HCT116 (cell line): Measurements from ENCODE around the gene WNT9A. TPM values are rescaled to one million over a fixed set of nuclear protein-coding genes. Genes with fewer than 3 reads are reported as not detected.

Experiments
- ATAC-seq: fragments of 200-7000 bp; cut with Tn5 transposase; 2 replicates; pipeline ENCODE4 v1.9.1; 2020; ENCODE audit warnings: mild to moderate bottlenecking, moderate library complexity
- BruUV-seq: library from RNA; stranded (reverse); fragments of 400-500 nt; replicated peaks from 2 replicates; lab custom pipeline; 2021; lab: Mats Ljungman, UMichigan
- CTCF ChIA-PET: fragments of 300-600 bp; sonication (Branson Sonifier 250); formaldehyde crosslinking; loops from one replicate; lab custom pipeline; 2021; ENCODE audit warnings: antibody characterized with exemption; lab: Charles Lee
- POLR2A ChIA-PET: fragments of 300-600, 350-600 bp; sonication (Branson Sonifier 250); formaldehyde crosslinking; loops from one replicate; lab custom pipeline; 2021; ENCODE audit warnings: antibody characterized with exemption; lab: Charles Lee
- RAD21 ChIA-PET, 2 experiments: fragments of 300-600 bp; sonication (Branson Sonifier 250); formaldehyde crosslinking; loops; one replicate each; lab custom pipeline; 2023; ENCODE audit warnings: low total read pairs in 2 of 2; ENCODE audit not compliant: uncharacterized antibody in 2 of 2, unreplicated experiment in 2 of 2, low non-redundant PET in 1 of 2; lab: Charles Lee
- DNase-seq: peaks from one replicate; pipeline ENCODE4 v3.0.0-alpha.2; 2010; ENCODE audit warnings: low read depth, low spot score
- H2AFZ ChIP-seq: fragments of 200-600 bp; shearing (Covaris generic), sonication (generic); 2 replicates; pipeline ENCODE4 v1.6.1; 2017; ENCODE audit warnings: low read depth, mixed run types, mixed read lengths, antibody characterized with exemption, low read length; ENCODE audit not compliant: poor library complexity, severe bottlenecking
- H3K27ac ChIP-seq: 2 replicates; pipeline ENCODE4 v1.5.1; 2012; ENCODE audit warnings: low read depth, low read length
- H3K27me3 ChIP-seq: fragments of 200-600 bp; sonication (generic); 2 replicates; pipeline ENCODE4 v1.6.1; 2016; ENCODE audit warnings: mixed run types, low read length, mixed read lengths; ENCODE audit not compliant: insufficient read depth
- H3K36me3 ChIP-seq, 2 experiments: fragments of 200-500 bp in 1 of 2; fragments of 200-600 bp in 1 of 2; sonication (Bioruptor generic) in 1 of 2; sonication (generic) in 1 of 2; 2 replicates each; pipeline versions ENCODE4 v1.5.1 to v1.6.1; 2014 to 2016; ENCODE audit warnings: low read length in 2 of 2, inconsistent platforms in 1 of 2, mixed read lengths in 1 of 2, mixed run types in 1 of 2; ENCODE audit not compliant: insufficient read depth in 2 of 2, control insufficient read depth in 1 of 2
- H3K4me1 ChIP-seq, 2 experiments: fragments of 200-600 bp in 1 of 2; sonication (generic) in 1 of 2; 2 replicates each; pipeline versions ENCODE4 v1.5.1 to v1.6.1; 2012 to 2017; ENCODE audit warnings: low read length in 2 of 2, inconsistent platforms in 1 of 2, mild to moderate bottlenecking in 1 of 2, mixed read lengths in 1 of 2, mixed run types in 1 of 2, moderate library complexity in 1 of 2; ENCODE audit not compliant: insufficient read depth in 2 of 2, control insufficient read depth in 1 of 2
- H3K4me2 ChIP-seq: fragments of 200-600 bp; sonication (generic); 2 replicates; pipeline ENCODE4 v1.6.1; 2017; ENCODE audit warnings: mixed run types, low read length, mixed read lengths
- H3K4me3 ChIP-seq, 2 experiments: fragments of 200-600 bp in 1 of 2; sonication (generic) in 1 of 2; replicated peaks in 1 of 2; 2 replicates each; pipeline ENCODE4 v1.5.1; 2011 to 2016; ENCODE audit warnings: low read length in 2 of 2, control low read depth in 1 of 2, low read depth in 1 of 2, mild to moderate bottlenecking in 1 of 2, mixed read lengths in 1 of 2, mixed run types in 1 of 2
- H3K79me2 ChIP-seq: fragments of 200-600 bp; sonication (generic); 2 replicates; pipeline ENCODE4 v1.6.1; 2017; ENCODE audit warnings: mild to moderate bottlenecking, mixed run types, low read length, moderate library complexity, mixed read lengths; ENCODE audit not compliant: insufficient read depth
- H3K9ac ChIP-seq: fragments of 200-600 bp; sonication (generic); 2 replicates; pipeline ENCODE4 v1.6.1; 2016; ENCODE audit warnings: low read length, mixed read lengths
- H3K9me2 ChIP-seq: fragments of 200-600 bp; sonication (generic), shearing (Covaris generic); 2 replicates; pipeline ENCODE4 v1.6.1; 2017; ENCODE audit warnings: mixed run types, mild to moderate bottlenecking, moderate library complexity; ENCODE audit not compliant: insufficient read depth
- H3K9me3 ChIP-seq, 2 experiments: fragments of 200-500 bp in 1 of 2; fragments of 200-600 bp in 1 of 2; sonication (Bioruptor generic) in 1 of 2; sonication (generic) in 1 of 2; 2 replicates each; pipeline ENCODE4 v1.6.1; 2014 to 2017; ENCODE audit warnings: low read length in 2 of 2, mixed read lengths in 2 of 2, inconsistent platforms in 1 of 2, low read depth in 1 of 2, mild to moderate bottlenecking in 1 of 2, mixed run types in 1 of 2, moderate library complexity in 1 of 2; ENCODE audit not compliant: control insufficient read depth in 1 of 2, insufficient read depth in 1 of 2
- H4K20me1 ChIP-seq: fragments of 200-600 bp; sonication (generic), shearing (Covaris generic); 2 replicates; pipeline ENCODE4 v1.6.1; 2017; ENCODE audit warnings: mixed run types, mild to moderate bottlenecking, moderate library complexity; ENCODE audit not compliant: insufficient read depth
- ATF3 ChIP-seq: IDR thresholded peaks from 2 replicates; pipeline ENCODE4 v1.6.1; 2012
- CBX3 ChIP-seq: IDR thresholded peaks from 2 replicates; pipeline ENCODE4 v1.6.1; 2012; ENCODE audit warnings: low read depth
- CEBPB ChIP-seq: IDR thresholded peaks from 2 replicates; pipeline ENCODE4 v1.6.1; 2012; ENCODE audit warnings: low read depth
- ELF1 ChIP-seq: IDR thresholded peaks from 2 replicates; pipeline ENCODE4 v1.6.1; 2012; ENCODE audit warnings: low read depth, borderline replicate concordance
- EZH2 ChIP-seq: fragments of 200-600 bp; sonication (generic); IDR thresholded peaks from 2 replicates; pipeline ENCODE4 v1.6.1; 2017; ENCODE audit warnings: antibody characterized with exemption, mixed run types
- FOSL1 ChIP-seq: IDR thresholded peaks from 2 replicates; pipeline ENCODE4 v1.6.1; 2012; ENCODE audit warnings: low read depth
- JUND ChIP-seq: IDR thresholded peaks from 2 replicates; pipeline ENCODE4 v1.6.1; 2012
- POLR2A ChIP-seq: IDR thresholded peaks from 2 replicates; pipeline ENCODE4 v1.7.0; 2011; ENCODE audit warnings: borderline replicate concordance; ENCODE audit not compliant: insufficient read depth, insufficient read length; ENCODE audit errors: extremely low read depth
- POLR2AphosphoS5 ChIP-seq: IDR thresholded peaks from 2 replicates; pipeline ENCODE4 v1.6.1; 2011; ENCODE audit warnings: mild to moderate bottlenecking, low read depth, low read length, moderate library complexity
- RAD21 ChIP-seq: IDR thresholded peaks from 2 replicates; pipeline ENCODE4 v1.6.1; 2012; ENCODE audit warnings: low read depth, mild to moderate bottlenecking
- SIN3A ChIP-seq: IDR thresholded peaks from 2 replicates; pipeline ENCODE4 v1.6.1; 2012; ENCODE audit warnings: low read depth
- SP1 ChIP-seq: IDR thresholded peaks from 2 replicates; pipeline ENCODE4 v1.6.1; 2012; ENCODE audit warnings: low read depth
- SRF ChIP-seq: IDR thresholded peaks from 2 replicates; pipeline ENCODE4 v1.6.1; 2012; ENCODE audit warnings: low read depth
- TCF7L2 ChIP-seq: IDR thresholded peaks from 2 replicates; pipeline ENCODE4 v1.7.0; 2011; ENCODE audit warnings: borderline replicate concordance, inconsistent platforms; ENCODE audit not compliant: insufficient read depth, insufficient read length; ENCODE audit errors: extremely low read depth
- YY1 ChIP-seq: IDR thresholded peaks from 2 replicates; pipeline ENCODE4 v1.6.1; 2011; ENCODE audit warnings: low read length, low read depth, moderate library complexity, mild to moderate bottlenecking; ENCODE audit not compliant: insufficient replicate concordance; ENCODE audit errors: extremely low read depth
- ZNF274 ChIP-seq: fragments of 200-500 bp; sonication (Bioruptor generic); IDR thresholded peaks from 2 replicates; pipeline ENCODE4 v1.6.1; 2014; ENCODE audit warnings: mild to moderate bottlenecking, low read depth, low read length, inconsistent platforms
- intact Hi-C: fragments of 100-400 bp; cut with micrococcal nuclease; formaldehyde crosslinking; loops from 2 replicates; pipeline ENCODE4 v1.10.0; 2022
- total RNA-seq: library from RNA; stranded (reverse); gene quantifications from one replicate; pipeline ENCODE4 v1.2.1, GENCODE V29; 2021; ENCODE audit not compliant: unreplicated experiment
- TF ChIP-seq, protein P1 (sequence below): IDR thresholded peaks from 2 replicates; pipeline ENCODE4 v1.6.1; 2011; ENCODE audit warnings: mild to moderate bottlenecking, low read length, moderate library complexity; ENCODE audit not compliant: insufficient replicate concordance; ENCODE audit errors: extremely low read depth
- TF ChIP-seq, protein P2 (sequence below): IDR thresholded peaks from 2 replicates; pipeline ENCODE4 v1.6.1; 2012; ENCODE audit warnings: low read depth
- TF ChIP-seq, protein P3 (sequence below), 3 experiments: fragments of 200-600 bp in 1 of 3; sonication (generic) in 1 of 3; IDR thresholded peaks in 2 of 3; conservative IDR thresholded peaks in 1 of 3; 2 replicates each; pipeline ENCODE4 v1.5.1; 2012 to 2017; ENCODE audit warnings: low read depth in 2 of 3, low read length in 2 of 3, antibody characterized with exemption in 1 of 3, borderline replicate concordance in 1 of 3, control low read depth in 1 of 3, mild to moderate bottlenecking in 1 of 3, mixed read lengths in 1 of 3, mixed run types in 1 of 3, moderate library complexity in 1 of 3; ENCODE audit not compliant: insufficient read depth in 1 of 3
- TF ChIP-seq, protein P4 (sequence below): IDR thresholded peaks from 2 replicates; pipeline ENCODE4 v1.6.1; 2012

Gene WNT9A
- total RNA-seq, 1 experiment from 2014 or later: 5.6 TPM

GRCh38 chr1:227911376-227911775 lies 36.4 kb downstream of the WNT9A start:
- Histone ChIP-seq H3K4me2 (no peak overlapping the region), H3K9me2 (no peaks in the 10 kb centered on the region), H2AFZ (no peak overlapping the region), H3K27ac (no peak overlapping the region), H3K27me3 (no peaks in the 10 kb centered on the region), H3K4me3 (no peak overlapping the region), H3K79me2 (no peaks in the 10 kb centered on the region), H3K36me3 (no peaks in the 10 kb centered on the region), H3K9me3 (no peaks in the 10 kb centered on the region), H4K20me1 (no peaks in the 10 kb centered on the region), H3K4me1 (peaks cover 16 to 24% of the 10 kb centered on the region in 2 experiments), H3K9ac (no peak overlapping the region)
- ATAC-seq (no peak), DNase-seq (no peak)
- TF ChIP-seq CEBPB: no peak
- TF ChIP-seq, protein P1, sequence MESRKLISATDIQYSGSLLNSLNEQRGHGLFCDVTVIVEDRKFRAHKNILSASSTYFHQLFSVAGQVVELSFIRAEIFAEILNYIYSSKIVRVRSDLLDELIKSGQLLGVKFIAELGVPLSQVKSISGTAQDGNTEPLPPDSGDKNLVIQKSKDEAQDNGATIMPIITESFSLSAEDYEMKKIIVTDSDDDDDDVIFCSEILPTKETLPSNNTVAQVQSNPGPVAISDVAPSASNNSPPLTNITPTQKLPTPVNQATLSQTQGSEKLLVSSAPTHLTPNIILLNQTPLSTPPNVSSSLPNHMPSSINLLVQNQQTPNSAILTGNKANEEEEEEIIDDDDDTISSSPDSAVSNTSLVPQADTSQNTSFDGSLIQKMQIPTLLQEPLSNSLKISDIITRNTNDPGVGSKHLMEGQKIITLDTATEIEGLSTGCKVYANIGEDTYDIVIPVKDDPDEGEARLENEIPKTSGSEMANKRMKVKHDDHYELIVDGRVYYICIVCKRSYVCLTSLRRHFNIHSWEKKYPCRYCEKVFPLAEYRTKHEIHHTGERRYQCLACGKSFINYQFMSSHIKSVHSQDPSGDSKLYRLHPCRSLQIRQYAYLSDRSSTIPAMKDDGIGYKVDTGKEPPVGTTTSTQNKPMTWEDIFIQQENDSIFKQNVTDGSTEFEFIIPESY: no peak
- TF ChIP-seq SRF: no peak
- TF ChIP-seq EZH2: no peak
- no peak for TF ChIP-seq POLR2A
- no peak for TF ChIP-seq POLR2AphosphoS5
- no peak for TF ChIP-seq FOSL1
- TF ChIP-seq TCF7L2: no peak
- TF ChIP-seq, protein P2, sequence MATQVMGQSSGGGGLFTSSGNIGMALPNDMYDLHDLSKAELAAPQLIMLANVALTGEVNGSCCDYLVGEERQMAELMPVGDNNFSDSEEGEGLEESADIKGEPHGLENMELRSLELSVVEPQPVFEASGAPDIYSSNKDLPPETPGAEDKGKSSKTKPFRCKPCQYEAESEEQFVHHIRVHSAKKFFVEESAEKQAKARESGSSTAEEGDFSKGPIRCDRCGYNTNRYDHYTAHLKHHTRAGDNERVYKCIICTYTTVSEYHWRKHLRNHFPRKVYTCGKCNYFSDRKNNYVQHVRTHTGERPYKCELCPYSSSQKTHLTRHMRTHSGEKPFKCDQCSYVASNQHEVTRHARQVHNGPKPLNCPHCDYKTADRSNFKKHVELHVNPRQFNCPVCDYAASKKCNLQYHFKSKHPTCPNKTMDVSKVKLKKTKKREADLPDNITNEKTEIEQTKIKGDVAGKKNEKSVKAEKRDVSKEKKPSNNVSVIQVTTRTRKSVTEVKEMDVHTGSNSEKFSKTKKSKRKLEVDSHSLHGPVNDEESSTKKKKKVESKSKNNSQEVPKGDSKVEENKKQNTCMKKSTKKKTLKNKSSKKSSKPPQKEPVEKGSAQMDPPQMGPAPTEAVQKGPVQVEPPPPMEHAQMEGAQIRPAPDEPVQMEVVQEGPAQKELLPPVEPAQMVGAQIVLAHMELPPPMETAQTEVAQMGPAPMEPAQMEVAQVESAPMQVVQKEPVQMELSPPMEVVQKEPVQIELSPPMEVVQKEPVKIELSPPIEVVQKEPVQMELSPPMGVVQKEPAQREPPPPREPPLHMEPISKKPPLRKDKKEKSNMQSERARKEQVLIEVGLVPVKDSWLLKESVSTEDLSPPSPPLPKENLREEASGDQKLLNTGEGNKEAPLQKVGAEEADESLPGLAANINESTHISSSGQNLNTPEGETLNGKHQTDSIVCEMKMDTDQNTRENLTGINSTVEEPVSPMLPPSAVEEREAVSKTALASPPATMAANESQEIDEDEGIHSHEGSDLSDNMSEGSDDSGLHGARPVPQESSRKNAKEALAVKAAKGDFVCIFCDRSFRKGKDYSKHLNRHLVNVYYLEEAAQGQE: no peak
- no peak for TF ChIP-seq YY1
- TF ChIP-seq ATF3: no peak
- no peak for TF ChIP-seq RAD21
- TF ChIP-seq, protein P3, sequence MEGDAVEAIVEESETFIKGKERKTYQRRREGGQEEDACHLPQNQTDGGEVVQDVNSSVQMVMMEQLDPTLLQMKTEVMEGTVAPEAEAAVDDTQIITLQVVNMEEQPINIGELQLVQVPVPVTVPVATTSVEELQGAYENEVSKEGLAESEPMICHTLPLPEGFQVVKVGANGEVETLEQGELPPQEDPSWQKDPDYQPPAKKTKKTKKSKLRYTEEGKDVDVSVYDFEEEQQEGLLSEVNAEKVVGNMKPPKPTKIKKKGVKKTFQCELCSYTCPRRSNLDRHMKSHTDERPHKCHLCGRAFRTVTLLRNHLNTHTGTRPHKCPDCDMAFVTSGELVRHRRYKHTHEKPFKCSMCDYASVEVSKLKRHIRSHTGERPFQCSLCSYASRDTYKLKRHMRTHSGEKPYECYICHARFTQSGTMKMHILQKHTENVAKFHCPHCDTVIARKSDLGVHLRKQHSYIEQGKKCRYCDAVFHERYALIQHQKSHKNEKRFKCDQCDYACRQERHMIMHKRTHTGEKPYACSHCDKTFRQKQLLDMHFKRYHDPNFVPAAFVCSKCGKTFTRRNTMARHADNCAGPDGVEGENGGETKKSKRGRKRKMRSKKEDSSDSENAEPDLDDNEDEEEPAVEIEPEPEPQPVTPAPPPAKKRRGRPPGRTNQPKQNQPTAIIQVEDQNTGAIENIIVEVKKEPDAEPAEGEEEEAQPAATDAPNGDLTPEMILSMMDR (IDR thresholded peaks at IDR 0.05 in 2 of 3, conservative IDR thresholded peaks at IDR 0.05 in 1 of 3; ENCODE audit: borderline replicate concordance in 1 of 3, insufficient read depth in 1 of 3, low read depth in 2 of 3, low read length in 2 of 3): no peak
- no peak for TF ChIP-seq ELF1
- no peak for TF ChIP-seq SIN3A
- TF ChIP-seq, protein P4, sequence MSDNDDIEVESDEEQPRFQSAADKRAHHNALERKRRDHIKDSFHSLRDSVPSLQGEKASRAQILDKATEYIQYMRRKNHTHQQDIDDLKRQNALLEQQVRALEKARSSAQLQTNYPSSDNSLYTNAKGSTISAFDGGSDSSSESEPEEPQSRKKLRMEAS: no peak
- no peak for TF ChIP-seq SP1
- no peak for TF ChIP-seq CBX3
- TF ChIP-seq JUND: no peak
- TF ChIP-seq ZNF274: no peak
- CTCF ChIA-PET: no interaction called here
- no TSS peak for BruUV-seq
- RAD21 ChIA-PET: no interaction called here
- POLR2A ChIA-PET: no interaction called here
- intact Hi-C loops: no loop called here
